ENCODE results near the gene UTP3. TPM values are rescaled to one million over a fixed set of nuclear protein-coding genes. Genes with fewer than 3 reads are reported as not detected.

UTP3 gene
- total and polyA plus RNA-seq, 2 donors (not counting 3 experiments of a cell fraction or from before 2014, with no cell fraction given): 8.7 to 32.8 TPM

GRCh38 chr4:70654605-70655011 lies 33.7 kb upstream of the UTP3 start:
- no peaks in the 10 kb centered on the region for H3K9me1 ChIP-seq (replicated peaks; ENCODE audit: control insufficient read depth, extremely low read depth, insufficient read depth, low read length)
- POLR2A ChIA-PET: no interaction called here
- H3K9ac ChIP-seq (replicated peaks; ENCODE audit: extremely low read depth, insufficient read depth, low read length): no peak overlapping the region
- DNase-seq (ENCODE audit: low read depth, low spot score): no peak
- CTCF ChIA-PET: interaction anchor here (1.1 to 1.3 kb wide), 2 partner anchors 10 to 355 kb away, joined by 3 to 15 read pairs; no protein-coding TSS in a partner anchor
- H2AFZ ChIP-seq (ENCODE audit: low read depth, low read length): no peak overlapping the region
- H3K27ac ChIP-seq (ENCODE audit: insufficient read depth, low read depth, low read length): no peak overlapping the region
- no peaks in the 10 kb centered on the region for H3K79me2 ChIP-seq (ENCODE audit: control insufficient read depth, insufficient read depth, low read length)
- dilution Hi-C loops (cut with MboI; ENCODE audit: extremely low pct_ligation_motif_present, low sequenced_read_pairs): no loop called here
- BruUV-seq (replicated peaks): no TSS peak
- intact Hi-C loops (cut with micrococcal nuclease): loop anchor here (5.0 to 10.0 kb wide), 2 partner anchors 52 to 530 kb away; no protein-coding TSS in a partner anchor
- FAIRE-seq: no peak
- TF ChIP-seq POLR2AphosphoS5 (IDR thresholded peaks at IDR 0.05; ENCODE audit: insufficient read depth, low read depth, low read length) (no peak), JUN (IDR thresholded peaks at IDR 0.05; ENCODE audit: borderline replicate concordance, insufficient read depth, insufficient read length, low read depth) (no peak), FOS (IDR thresholded peaks at IDR 0.05; ENCODE audit: borderline replicate concordance, insufficient read depth, low read length) (no peak), MYC (IDR thresholded peaks at IDR 0.05; ENCODE audit: low read depth, low read length) (no peak), GATA2 (IDR thresholded peaks at IDR 0.05; ENCODE audit: insufficient read depth, insufficient read length, low read depth, low read length) (no peak), POLR2A (IDR thresholded peaks at IDR 0.05; ENCODE audit: low read depth, low read length) (no peak), MAX (IDR thresholded peaks at IDR 0.05; ENCODE audit: insufficient read depth, insufficient read length) (no peak), CTCF (IDR thresholded peaks at IDR 0.05; ENCODE audit: extremely low read depth in 1 of 2, insufficient read depth in 1 of 2, low read depth in 1 of 2, low read length in 2 of 2) (no peak), EZH2 (IDR thresholded peaks at IDR 0.05; ENCODE audit: borderline replicate concordance, low read depth, low read length, severe bottlenecking) (no peak)
- peaks cover 2% of the 10 kb centered on the region for H3K4me1 ChIP-seq (ENCODE audit: control insufficient read depth, extremely low read depth, insufficient read depth, low read length)
- H3K9me3 ChIP-seq (replicated peaks; ENCODE audit: control insufficient read depth, insufficient read depth, low read length): no peaks in the 10 kb centered on the region
- no peak overlapping the region for H3K4me2 ChIP-seq (ENCODE audit: insufficient read depth, low read length)
- H3K4me3 ChIP-seq (replicated peaks in 1 of 3; ENCODE audit: insufficient read depth in 1 of 3, low read depth in 1 of 3, low read length in 3 of 3): no peak overlapping the region
- H3K27me3 ChIP-seq (ENCODE audit: control insufficient read depth in 2 of 2, insufficient read depth in 2 of 2, low read length in 2 of 2): peaks cover 0 to 6% of the 10 kb centered on the region in 2 experiments
- H3K36me3 ChIP-seq (ENCODE audit: control insufficient read depth in 2 of 2, extremely low read depth in 1 of 2, insufficient read depth in 2 of 2, low read length in 2 of 2): no peaks in the 10 kb centered on the region
- no peaks in the 10 kb centered on the region for H4K20me1 ChIP-seq (replicated peaks; ENCODE audit: control insufficient read depth, extremely low read depth, insufficient read depth, low read length)

All from endothelial cell of umbilical vein (primary cell).